ENCODE results near the gene TMUB2.

TMUB2 gene

DNA sequence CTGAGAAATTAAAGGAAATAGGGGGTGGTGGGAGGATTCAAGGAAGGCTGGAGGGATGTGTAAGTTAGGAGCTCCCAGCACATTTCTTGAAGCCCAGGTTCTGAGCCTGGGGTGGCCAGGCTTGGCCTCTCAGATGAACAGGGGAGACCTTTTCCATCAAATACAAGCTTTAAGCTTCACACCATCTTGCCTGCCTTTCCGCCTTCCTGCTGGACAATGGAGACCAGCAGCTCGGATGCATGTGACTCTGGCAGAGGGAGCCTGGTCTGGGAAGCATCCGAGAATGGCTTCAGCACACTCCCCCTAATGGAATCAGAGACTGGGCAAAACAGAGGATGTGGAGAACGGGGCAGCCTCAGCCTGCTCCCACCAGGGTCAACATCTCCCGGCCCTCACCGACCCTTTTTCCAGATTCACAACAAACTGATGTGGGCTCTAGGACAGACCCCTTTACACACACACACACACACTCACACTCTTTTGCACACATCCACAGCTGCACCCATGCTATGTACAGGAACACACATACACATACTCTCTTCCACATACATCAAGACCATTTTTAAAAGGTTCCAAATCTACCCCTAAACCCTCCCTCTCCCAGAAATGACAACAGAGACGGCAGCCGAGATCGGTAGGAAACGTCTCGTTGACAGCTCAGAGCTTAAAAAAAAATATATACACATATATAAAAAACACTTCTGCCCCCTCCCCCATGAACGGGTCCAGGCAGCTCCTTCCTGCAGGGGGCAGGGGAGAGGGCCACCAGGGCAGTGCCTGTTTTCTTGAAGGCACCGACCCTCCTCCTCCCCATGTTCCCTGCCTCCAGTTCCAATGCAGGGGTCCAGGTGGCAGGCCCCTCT, 19.4 kb downstream of the TMUB2 start:
- no peak for DNase-seq (ENCODE audit: insufficient read length, low spot score)
- TF ChIP-seq, protein P1, sequence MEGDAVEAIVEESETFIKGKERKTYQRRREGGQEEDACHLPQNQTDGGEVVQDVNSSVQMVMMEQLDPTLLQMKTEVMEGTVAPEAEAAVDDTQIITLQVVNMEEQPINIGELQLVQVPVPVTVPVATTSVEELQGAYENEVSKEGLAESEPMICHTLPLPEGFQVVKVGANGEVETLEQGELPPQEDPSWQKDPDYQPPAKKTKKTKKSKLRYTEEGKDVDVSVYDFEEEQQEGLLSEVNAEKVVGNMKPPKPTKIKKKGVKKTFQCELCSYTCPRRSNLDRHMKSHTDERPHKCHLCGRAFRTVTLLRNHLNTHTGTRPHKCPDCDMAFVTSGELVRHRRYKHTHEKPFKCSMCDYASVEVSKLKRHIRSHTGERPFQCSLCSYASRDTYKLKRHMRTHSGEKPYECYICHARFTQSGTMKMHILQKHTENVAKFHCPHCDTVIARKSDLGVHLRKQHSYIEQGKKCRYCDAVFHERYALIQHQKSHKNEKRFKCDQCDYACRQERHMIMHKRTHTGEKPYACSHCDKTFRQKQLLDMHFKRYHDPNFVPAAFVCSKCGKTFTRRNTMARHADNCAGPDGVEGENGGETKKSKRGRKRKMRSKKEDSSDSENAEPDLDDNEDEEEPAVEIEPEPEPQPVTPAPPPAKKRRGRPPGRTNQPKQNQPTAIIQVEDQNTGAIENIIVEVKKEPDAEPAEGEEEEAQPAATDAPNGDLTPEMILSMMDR (IDR thresholded peaks at IDR 0.05; ENCODE audit: insufficient read depth, missing control alignments): no peak
- no peak for FAIRE-seq

DNA sequence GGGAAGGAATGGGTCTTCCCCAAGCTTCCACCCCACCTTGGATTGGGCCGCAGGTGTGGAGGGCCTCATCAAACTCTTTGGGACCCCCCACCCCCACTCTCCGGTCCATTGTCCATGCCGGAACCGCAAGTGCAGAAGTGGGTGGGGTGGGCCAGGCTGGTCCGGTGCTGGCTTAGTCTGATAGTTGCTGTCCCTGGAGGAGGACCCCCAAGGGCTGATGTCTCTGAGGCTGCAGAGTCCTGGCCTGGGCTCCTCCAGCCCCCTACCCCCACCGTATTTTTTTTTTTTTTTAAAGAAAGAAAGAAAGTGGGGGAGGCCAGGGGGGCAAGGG, 20.0 kb downstream of the TMUB2 start:
- DNase-seq (ENCODE audit: insufficient read length, low spot score) (no peak), FAIRE-seq (no peak)
- TF ChIP-seq, protein P1 (IDR thresholded peaks at IDR 0.05; ENCODE audit: insufficient read depth, missing control alignments): no peak

DNA sequence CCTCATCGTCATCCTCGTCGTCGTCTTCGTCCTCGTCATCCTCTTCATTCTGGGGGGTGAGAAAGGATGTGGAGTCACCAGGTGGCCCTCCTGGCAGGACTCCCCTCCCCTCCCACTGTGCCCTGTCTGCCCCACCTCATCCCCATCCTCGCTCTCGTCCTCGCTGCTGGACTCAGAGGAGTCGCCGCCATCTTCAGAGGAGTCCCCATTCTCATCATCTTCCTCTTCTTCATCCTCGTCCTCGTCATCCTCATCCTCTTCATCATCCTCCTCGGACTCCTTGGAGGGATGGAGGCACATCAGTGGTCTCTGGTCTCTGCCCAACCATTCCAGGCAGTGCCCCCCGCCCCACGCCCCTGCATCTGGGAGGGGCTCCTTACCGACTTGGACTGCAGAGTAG, 20.5 kb downstream of the TMUB2 start:
- TF ChIP-seq, protein P1 (IDR thresholded peaks at IDR 0.05; ENCODE audit: insufficient read depth, missing control alignments): no peak
- no peak for DNase-seq (ENCODE audit: insufficient read length, low spot score)
- no peak for FAIRE-seq

DNA sequence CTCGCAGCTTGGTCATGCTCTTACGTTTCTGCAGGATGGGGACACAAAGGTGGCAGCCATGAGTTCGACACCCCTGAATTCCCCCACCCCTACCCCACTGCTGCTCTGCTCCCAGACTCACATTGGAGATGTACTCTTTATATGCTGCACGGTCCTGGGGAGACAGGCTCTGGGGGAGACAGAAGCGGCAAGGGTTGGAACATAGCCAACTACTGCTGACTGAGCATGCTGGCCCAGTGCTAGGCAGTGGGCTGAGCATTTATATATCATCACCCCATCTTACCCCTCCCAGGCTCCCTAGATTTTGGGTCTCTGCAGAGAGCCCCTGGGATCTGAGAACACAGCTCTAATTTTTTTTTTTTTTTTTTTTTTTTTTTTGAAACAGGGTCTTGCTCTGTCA, 21.0 kb downstream of the TMUB2 start:
- TF ChIP-seq, protein P1 (IDR thresholded peaks at IDR 0.05; ENCODE audit: insufficient read depth, missing control alignments): no peak
- no peak for DNase-seq (ENCODE audit: insufficient read length, low spot score)
- FAIRE-seq: no peak

DNA sequence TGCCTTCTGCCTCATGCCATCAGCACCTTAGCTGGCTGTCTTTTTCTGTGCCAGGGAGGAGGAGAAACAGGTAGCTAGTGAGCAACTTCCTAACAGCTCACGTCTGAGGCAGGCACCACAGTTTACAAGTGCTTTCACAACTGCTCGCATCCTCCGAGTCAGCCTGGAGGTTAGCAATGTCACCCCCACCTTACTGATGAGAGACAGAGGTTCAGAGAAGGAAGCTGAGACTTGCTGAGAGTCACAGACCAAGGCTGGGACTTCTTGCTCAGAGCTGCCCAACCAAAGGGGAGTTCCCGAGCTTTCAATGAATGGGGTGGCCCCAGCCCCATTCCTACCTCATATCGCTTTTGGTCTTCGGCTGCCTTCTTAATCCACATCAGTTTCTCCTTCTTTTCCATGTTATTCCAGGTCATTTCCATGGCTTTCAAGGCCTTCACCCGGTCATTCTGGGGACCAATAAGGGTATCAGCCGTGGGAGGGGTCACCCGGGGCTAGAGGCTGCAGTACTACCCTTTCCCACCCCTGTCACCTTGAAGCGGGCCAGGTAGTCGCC, 23.1 kb downstream of the TMUB2 start:
- DNase-seq (ENCODE audit: insufficient read length, low spot score) (no peak), FAIRE-seq (no peak)
- TF ChIP-seq, protein P1 (IDR thresholded peaks at IDR 0.05; ENCODE audit: insufficient read depth, missing control alignments): no peak

DNA sequence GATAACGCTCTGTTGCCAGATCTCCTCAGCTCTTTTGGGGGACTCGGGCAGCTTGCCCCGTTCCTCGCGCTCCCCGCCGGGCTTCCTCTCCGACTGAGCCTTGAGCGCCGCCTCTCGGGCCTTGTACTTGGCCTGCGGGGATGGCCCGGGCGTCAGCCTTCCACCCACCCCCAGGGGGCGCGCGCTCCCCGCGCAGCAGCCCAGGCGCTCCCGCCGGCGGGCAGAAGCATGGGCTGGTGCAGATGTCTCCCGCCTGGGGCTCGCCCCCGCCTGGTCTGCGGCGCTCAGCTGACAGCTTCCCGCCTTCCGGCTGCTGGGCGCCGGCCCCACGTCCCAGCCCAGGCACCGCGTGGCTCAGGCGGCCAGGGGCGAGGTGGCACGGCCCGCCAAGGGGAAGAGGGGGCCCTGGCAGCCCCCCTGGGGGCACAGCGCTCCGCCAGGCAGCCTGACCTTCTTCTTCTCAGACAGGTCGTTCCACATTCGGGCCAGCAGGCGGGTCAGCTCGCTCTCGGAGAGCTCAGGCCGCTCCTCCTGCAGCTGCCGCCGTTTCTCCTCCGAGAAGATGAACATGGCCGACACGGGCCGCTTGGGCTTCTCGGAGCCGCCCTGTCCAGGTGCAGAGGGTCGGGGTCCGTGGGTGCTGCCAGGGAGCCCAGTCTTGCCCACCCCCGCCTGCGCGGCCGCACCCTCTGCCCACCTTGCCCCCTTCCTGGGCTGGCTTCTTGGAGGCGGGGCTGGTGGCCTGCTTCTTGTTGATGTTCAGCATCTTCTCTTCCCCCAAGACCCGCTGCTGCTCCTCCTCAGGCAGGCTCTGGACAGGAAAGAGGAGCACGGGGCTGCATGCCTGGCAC, 23.8 kb downstream of the TMUB2 start:
- FAIRE-seq (no peak), DNase-seq (ENCODE audit: insufficient read length, low spot score) (peak; percentile 98)
- TF ChIP-seq, protein P1 (IDR thresholded peaks at IDR 0.05; ENCODE audit: insufficient read depth, missing control alignments): peak; percentile 98

All from D721Med (cell line).